SK-N-MC (cell line): Measurements from ENCODE around the gene MOG.

Experiments used
- EZH2 ChIP-seq: fragments of 200-600 bp; sonication (generic); IDR thresholded peaks from one replicate; pipeline ENCODE4 v1.6.1; 2017; ENCODE audit warnings: antibody characterized with exemption
- FOXP2 ChIP-seq: optimal IDR thresholded peaks from 2 replicates; pipeline ENCODE3; 2011; ENCODE audit warnings: mild to moderate bottlenecking, moderate library complexity; ENCODE audit not compliant: insufficient read depth; ENCODE audit errors: extremely low read length, control extremely low read depth
- POLR2AphosphoS5 ChIP-seq: IDR thresholded peaks from 2 replicates; pipeline ENCODE4 v1.6.1; 2012; ENCODE audit warnings: mild to moderate bottlenecking, low read depth, low read length, borderline replicate concordance

GRCh38 chr6:29619578-29620160 lies 37.2 kb upstream of the MOG start:
- TF ChIP-seq EZH2 (no peak), POLR2AphosphoS5 (no peak), FOXP2 (no peak)
